ENCODE results near the gene TRIO. TPM values are rescaled to one million over a fixed set of nuclear protein-coding genes. Genes with fewer than 3 reads are reported as not detected.

Gene TRIO
- total RNA-seq, 2 experiments from 2014 or later = 3.7 to 4.2 TPM

DNA sequence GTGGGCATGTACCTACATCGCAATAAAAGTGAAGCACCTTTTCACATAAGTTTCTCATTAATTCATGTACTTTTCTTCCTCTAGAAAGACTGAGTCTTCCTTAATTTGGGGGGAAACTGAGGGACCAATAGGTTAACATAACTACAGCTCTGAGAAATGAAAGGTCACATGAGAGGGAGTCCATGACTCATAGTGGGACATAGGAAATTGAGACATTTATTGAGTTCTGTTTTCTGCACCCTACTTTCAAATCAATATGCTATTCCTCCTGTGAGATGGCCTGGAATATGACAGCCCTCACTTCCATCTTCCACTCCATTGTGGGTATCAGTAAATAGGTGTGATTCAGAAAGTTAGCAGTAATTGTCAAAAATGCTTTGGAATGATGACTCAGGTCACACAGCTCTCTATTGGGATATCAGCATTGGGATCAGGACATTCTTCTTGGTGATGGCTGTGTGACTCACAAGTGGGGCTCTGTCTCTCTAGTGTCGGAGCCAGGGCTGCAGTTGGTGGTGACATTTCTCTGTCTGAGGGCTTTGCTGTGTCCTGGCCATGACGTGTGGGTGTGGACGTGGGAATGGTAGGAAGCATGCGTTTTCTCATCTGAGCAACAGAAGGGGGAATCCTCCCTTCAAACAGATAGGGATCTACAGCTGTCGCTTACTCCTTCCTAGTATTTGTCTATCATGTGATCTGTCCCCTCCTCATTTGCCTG, 125.0 kb downstream of the TRIO start:
- Mint-ChIP-seq H3K9me3 (no peaks in the 10 kb centered on the region), H3K27ac (no peak overlapping the region), H3K4me3 (no peak overlapping the region), H3K4me1 (peaks cover 7% of the 10 kb centered on the region), H3K36me3 (ENCODE audit: low read depth) (no peaks in the 10 kb centered on the region), H3K27me3 (peaks cover 20% of the 10 kb centered on the region)
- CTCF ChIA-PET = interaction anchor here (1.0 kb wide), 1 partner anchor 9 kb away, joined by 3 read pairs; no protein-coding TSS in a partner anchor
- no peak for DNase-seq
- POLR2A ChIA-PET = no interaction called here

DNA sequence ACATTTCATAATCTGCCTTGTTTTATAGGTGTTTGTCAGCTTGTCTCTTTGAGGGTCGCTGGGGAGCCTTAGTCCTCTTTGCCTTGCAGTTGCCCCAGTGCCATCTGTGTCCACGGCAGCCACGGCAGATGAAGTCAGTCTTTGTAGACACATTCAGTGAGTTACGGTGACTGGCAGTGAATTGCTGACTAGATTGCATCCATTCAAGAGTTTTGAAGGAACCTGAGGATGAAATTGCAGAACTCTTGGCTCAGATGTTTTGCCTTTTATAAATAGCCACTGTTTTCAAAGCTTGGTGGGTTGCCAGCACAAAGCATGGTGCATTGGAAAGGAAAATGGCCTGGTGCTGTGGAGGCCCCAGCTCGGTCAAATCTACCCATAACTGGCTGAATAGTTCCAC, 125.6 kb downstream of the TRIO start:
- H3K36me3 Mint-ChIP-seq (ENCODE audit: low read depth) = no peaks in the 10 kb centered on the region
- H3K9me3 Mint-ChIP-seq = no peaks in the 10 kb centered on the region
- ChIA-PET CTCF (interaction anchor here (1.0 kb wide), 1 partner anchor 10 kb away, joined by 3 read pairs; no protein-coding TSS in a partner anchor), POLR2A (no interaction called here)
- H3K4me1 Mint-ChIP-seq = peaks cover 7% of the 10 kb centered on the region
- no peak overlapping the region for H3K4me3 Mint-ChIP-seq
- H3K27ac Mint-ChIP-seq = no peak overlapping the region
- peaks cover 15% of the 10 kb centered on the region for H3K27me3 Mint-ChIP-seq
- DNase-seq = no peak

DNA sequence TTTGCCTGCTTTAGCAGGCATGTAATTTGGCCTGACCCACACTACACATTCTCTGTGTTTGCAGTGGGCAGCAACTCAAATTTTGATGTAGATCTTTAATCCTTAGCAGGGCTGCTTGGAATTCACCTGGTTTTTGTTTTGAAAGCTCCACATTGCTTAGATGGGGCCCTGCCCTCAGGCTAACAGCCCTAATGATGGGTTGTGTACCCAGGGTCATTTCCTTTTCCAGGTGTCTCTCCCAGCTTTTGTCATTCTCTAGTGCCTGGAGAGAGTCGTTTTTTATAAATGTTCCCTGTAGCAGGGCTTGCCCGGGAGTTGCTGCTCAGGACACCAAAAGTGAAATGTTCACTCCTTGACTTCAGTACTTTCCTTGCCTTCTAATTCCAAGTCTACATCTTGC, 126.3 kb downstream of the TRIO start:
- ChIA-PET POLR2A (no interaction called here), CTCF (no interaction called here)
- Mint-ChIP-seq H3K36me3 (ENCODE audit: low read depth) (no peaks in the 10 kb centered on the region), H3K27me3 (peaks cover 15% of the 10 kb centered on the region), H3K4me3 (no peak overlapping the region), H3K27ac (no peak overlapping the region), H3K9me3 (no peaks in the 10 kb centered on the region), H3K4me1 (peaks cover 7% of the 10 kb centered on the region)
- DNase-seq = no peak

DNA sequence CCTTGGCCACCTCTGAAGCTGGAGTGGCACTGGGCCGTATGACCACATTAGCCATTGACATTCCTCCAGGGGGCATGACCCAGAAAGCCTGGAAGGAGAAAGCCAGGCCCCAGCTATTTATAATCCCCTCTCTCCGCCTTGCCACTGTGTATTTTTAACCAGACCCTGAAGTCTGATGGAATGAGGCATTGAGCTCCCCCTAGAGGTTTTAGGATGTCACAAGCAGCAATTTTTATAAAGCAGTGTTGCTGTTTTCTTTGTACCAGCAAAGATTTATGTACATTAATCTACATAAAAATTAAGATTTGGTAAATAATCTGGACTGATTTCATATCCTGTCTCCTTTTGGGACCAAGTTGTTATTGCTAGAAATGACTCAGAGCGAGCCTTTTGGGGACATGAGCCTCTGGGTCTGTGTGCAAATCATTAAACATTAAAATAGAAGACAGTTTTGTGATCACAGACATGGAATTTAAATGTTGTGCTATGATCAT, 127.1 kb downstream of the TRIO start:
- no peaks in the 10 kb centered on the region for H3K9me3 Mint-ChIP-seq
- CTCF ChIA-PET = interaction anchor here (0.9 to 1.2 kb wide), 3 partner anchors 10 to 162 kb away, joined by 3 read pairs; no protein-coding TSS in a partner anchor
- POLR2A ChIA-PET = no interaction called here
- H3K4me3 Mint-ChIP-seq = no peak overlapping the region
- peak; percentile 24 for DNase-seq
- H3K36me3 Mint-ChIP-seq (ENCODE audit: low read depth) = no peaks in the 10 kb centered on the region
- H3K27ac Mint-ChIP-seq = no peak overlapping the region
- H3K4me1 Mint-ChIP-seq = no peaks in the 10 kb centered on the region
- H3K27me3 Mint-ChIP-seq = peaks cover 10% of the 10 kb centered on the region

DNA sequence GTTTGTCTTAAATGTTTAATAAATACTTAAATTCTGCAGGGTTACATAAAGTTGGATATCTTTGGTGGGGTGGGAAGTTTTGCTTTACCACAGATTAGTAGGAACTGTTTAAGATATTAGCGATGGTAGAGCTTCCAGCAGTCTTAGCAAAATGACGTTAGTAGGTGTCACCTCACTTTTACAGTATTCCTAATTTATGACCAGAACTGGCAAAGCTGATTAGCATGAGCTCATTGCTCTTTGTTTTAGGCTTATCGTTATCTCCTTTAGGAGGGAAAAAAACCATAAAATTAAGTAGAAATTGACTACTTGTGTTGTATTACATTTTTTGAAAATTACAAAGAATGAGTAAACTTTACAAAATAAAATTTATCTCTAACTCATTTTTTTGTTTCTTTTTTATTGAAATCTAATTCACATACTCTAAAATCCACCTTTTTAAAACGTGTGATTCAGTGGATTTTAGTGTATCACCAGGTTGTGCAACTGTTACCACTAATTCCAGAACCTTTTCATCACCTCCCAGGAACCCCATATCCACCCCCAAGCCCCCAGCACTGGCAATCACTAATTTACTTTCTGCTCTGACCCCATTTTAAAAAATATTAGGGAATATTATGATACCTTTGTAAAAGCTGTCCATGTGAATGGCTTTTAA, 129.5 kb downstream of the TRIO start:
- Mint-ChIP-seq H3K4me1 (peaks cover 10% of the 10 kb centered on the region), H3K27ac (no peak overlapping the region), H3K9me3 (no peaks in the 10 kb centered on the region), H3K4me3 (no peak overlapping the region), H3K36me3 (ENCODE audit: low read depth) (no peaks in the 10 kb centered on the region), H3K27me3 (peaks cover 5% of the 10 kb centered on the region)
- POLR2A ChIA-PET = no interaction called here
- no peak for DNase-seq
- CTCF ChIA-PET = no interaction called here

DNA sequence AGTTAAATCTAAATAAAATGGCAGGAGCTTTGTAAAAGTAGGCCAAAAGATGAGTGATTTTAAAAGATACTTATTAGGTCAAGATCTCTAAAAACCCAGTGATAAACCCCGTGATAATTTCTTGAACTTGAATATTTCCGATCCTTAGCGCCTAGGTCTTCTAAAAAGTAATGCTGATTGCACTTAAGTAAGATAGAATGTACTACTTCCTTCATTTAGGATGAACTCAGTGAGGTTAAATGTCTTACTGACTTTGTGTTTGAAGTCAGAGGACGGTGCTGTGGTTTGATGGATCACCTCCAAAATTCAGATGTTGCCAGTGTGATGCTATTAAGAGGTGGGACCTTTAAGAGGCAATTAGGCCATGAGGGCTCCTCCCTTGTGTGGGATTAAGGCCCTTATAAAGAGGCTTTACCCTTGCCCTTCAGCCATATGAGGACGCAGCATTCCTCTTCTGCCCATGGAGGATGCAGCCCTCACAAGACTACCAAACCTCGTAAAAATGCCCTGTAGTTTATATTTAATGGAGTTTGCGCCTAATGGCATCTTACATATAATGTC, 130.1 kb downstream of the TRIO start:
- ChIA-PET CTCF (no interaction called here), POLR2A (no interaction called here)
- no peak for DNase-seq
- no peak overlapping the region for H3K27ac Mint-ChIP-seq
- no peak overlapping the region for H3K4me3 Mint-ChIP-seq
- no peaks in the 10 kb centered on the region for H3K36me3 Mint-ChIP-seq (ENCODE audit: low read depth)
- no peaks in the 10 kb centered on the region for H3K9me3 Mint-ChIP-seq
- H3K4me1 Mint-ChIP-seq = peaks cover 11% of the 10 kb centered on the region
- peaks cover 3% of the 10 kb centered on the region for H3K27me3 Mint-ChIP-seq

DNA sequence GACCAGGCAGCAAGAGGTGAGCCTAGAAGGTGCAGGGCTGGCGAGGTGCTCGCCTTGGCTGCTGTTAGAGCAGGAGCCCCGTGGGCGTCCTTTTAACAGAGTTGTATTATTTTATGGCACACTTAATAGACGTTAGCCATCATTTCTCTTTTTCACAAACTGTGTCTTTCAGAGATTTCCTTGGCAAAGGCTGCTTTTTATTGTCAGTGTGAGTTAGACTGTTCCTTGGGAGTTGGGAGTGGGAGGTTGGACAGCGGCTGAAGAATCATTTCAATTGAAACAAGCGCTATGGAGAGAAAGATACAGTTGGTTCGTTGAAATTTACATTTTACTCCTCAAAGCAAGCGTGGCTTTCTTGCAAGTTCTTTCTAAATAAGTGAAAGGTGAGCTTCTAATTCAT, 133.2 kb downstream of the TRIO start:
- ChIA-PET CTCF (no interaction called here), POLR2A (no interaction called here)
- no peak for DNase-seq
- Mint-ChIP-seq H3K27me3 (peaks cover 3% of the 10 kb centered on the region), H3K36me3 (ENCODE audit: low read depth) (no peaks in the 10 kb centered on the region), H3K27ac (no peak overlapping the region), H3K4me1 (peaks cover 11% of the 10 kb centered on the region), H3K9me3 (no peaks in the 10 kb centered on the region), H3K4me3 (no peak overlapping the region)

DNA sequence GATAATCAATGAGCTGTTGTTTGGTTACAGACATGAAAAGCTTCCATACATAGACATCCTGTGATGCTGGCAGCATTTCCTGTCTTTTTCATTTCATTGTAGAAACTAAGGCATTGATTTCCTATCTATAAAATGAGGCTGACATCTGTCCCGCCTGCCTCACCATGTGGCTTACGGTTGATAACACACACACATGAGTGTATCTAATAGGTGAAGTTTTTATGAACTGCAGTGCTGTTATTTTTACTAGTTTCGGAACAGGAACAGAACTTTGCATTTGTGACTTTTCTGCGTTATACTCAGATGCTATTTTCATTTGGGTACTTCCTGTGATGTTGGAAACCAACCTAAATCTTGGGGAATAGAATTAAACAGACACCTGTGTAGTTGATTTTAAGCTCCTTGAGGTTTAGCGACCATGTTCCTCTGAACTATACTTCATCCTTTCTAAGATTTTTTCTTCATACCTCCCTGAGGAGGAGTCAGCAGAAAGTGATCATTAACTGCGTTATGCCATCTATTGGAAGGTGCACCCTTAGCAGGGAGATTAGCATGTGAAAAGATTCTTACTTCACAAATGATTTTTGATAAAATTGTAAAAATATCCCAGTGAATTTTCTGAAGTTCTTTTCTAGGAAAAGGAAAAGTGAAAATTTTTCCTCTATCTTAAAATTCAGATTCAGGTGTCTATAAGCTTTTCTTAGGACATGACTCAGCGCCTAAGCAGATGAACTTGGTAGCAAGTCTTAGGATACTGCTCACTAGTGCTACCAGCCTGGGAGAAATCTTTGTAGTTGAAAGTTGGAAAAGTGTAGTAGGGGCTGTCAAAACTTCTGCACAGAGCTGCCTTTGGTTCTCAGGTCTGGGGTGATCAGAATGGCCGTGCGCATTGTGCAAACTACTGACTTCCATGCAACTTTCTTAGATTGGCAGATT, 134.5 kb downstream of the TRIO start:
- Mint-ChIP-seq H3K4me3 (no peak overlapping the region), H3K27me3 (peaks cover 3% of the 10 kb centered on the region), H3K4me1 (peaks cover 13% of the 10 kb centered on the region), H3K36me3 (ENCODE audit: low read depth) (no peaks in the 10 kb centered on the region), H3K27ac (no peak overlapping the region), H3K9me3 (no peaks in the 10 kb centered on the region)
- no peak for DNase-seq
- ChIA-PET CTCF (no interaction called here), POLR2A (no interaction called here)

DNA sequence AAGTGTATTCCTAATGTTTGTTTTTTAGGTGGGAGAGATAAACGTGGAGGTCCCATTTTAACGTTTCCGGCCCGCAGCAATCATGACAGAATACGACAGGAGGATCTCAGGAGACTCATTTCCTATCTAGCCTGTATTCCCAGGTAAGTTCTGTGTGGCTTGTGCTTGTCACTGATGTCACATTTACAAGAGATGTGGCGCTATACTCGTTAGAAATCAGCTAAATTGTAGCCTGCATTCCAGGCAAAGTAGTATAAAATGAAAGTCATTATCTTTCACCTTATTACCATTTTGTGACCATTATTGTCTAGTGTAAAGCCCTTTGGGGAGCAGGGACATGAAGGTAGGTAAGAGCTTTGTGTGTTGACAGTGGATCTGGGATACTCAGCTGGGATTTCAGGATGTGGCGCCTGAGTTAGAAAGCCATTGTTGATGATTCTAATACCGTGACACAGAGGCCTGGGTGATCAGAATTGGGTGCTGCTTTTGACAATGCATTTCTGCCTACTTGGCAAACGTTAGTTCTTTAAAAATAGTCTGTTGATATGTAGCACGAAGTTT, 137.2 kb downstream of the TRIO start:
- Mint-ChIP-seq H3K36me3 (ENCODE audit: low read depth) (no peaks in the 10 kb centered on the region), H3K4me1 (peaks cover 13% of the 10 kb centered on the region), H3K9me3 (no peaks in the 10 kb centered on the region), H3K27ac (no peak overlapping the region), H3K27me3 (peaks cover 3% of the 10 kb centered on the region), H3K4me3 (no peak overlapping the region)
- no peak for DNase-seq
- CTCF ChIA-PET = interaction anchor here (1.0 kb wide), 1 partner anchor 10 kb away, joined by 3 read pairs; no protein-coding TSS in a partner anchor
- POLR2A ChIA-PET = no interaction called here

DNA sequence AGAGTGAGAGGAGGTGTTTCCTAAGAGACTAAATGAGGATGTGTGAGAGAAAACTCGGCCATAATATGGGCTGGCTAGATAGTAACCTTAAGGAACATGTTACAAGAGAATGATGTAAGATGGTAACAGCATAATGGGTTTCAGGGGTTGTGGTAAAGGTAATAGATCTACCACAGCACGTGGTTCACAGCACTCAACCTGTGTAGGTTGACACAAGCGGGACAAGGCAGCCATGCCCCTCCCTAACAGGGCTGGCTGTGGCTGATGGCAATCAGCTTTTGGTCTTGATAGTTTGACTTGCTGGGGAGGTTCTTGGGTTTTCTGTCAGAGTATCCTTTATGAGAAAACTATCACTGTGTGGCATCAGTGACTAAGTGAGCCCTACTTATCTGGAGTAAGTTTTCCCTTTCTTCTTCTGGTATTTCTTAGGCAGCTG, 138.6 kb downstream of the TRIO start:
- Mint-ChIP-seq H3K4me3 (no peak overlapping the region), H3K27me3 (no peaks in the 10 kb centered on the region), H3K27ac (no peak overlapping the region), H3K4me1 (peaks cover 12% of the 10 kb centered on the region), H3K36me3 (ENCODE audit: low read depth) (no peaks in the 10 kb centered on the region), H3K9me3 (no peaks in the 10 kb centered on the region)
- no peak for DNase-seq
- ChIA-PET POLR2A (no interaction called here), CTCF (interaction anchor here (0.5 kb wide), 1 partner anchor 301 kb away, joined by 4 read pairs; no protein-coding TSS in a partner anchor)

DNA sequence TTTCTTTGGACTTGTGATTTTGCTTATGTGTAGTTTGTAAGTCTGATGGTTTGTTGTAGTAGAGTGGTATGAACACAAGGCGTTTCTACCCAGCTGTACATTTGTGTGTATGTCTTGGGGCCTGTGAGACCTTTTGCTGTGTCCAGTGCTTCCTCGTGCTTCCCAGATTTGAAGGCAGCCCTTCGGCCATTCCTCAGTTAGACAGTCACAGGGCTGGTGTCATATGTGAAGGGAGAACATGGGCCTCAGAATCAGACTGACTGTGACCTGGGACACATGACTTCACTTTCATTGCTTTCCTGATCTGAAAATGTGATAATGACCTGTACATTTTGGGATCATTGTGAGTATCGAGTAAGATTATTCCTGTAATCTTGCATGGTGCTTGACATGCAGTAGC, 140.0 kb downstream of the TRIO start:
- H3K27ac Mint-ChIP-seq = no peak overlapping the region
- DNase-seq = no peak
- H3K4me1 Mint-ChIP-seq = peaks cover 2% of the 10 kb centered on the region
- CTCF ChIA-PET = no interaction called here
- H3K9me3 Mint-ChIP-seq = no peaks in the 10 kb centered on the region
- no peaks in the 10 kb centered on the region for H3K36me3 Mint-ChIP-seq (ENCODE audit: low read depth)
- H3K27me3 Mint-ChIP-seq = no peaks in the 10 kb centered on the region
- H3K4me3 Mint-ChIP-seq = no peak overlapping the region
- POLR2A ChIA-PET = no interaction called here

DNA sequence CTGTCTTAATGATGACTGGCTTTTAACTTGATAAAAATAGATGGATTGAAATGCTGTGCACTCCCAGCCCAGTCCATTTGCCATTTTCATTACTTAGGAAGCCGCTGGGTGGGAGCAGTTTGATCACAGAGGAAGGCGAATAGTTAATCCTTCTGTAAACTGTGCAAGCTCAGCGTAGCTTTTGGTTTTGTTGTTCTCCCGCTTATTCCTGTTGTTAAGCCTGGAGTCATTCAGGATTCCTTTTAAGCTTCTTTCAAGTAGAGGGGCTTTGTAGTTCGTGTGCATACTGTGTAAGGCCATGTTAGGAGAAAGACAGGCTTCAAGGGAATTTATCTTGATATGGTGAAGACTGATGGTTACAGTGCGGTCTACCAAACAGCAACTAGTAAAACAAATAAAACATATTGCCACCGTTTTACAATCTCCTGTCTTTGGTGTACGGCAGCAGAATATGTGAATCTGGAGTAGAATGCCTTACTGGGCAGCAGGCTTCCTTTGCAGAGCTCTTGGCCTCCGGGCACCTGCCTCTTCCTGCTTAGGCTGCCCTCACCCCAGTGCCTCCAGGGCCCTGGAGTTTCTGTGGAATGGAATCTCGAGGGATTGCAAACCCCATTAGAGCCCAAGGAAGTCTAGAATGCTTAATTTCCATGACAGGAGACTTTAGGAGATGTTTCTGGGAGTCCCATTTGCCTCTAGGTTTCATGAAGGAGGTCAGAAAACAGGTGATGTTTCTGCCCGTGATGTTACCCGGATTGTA, 141.4 kb downstream of the TRIO start:
- Mint-ChIP-seq H3K4me1 (peaks cover 2% of the 10 kb centered on the region), H3K36me3 (ENCODE audit: low read depth) (no peaks in the 10 kb centered on the region), H3K27ac (no peak overlapping the region), H3K27me3 (no peaks in the 10 kb centered on the region), H3K9me3 (no peaks in the 10 kb centered on the region), H3K4me3 (no peak overlapping the region)
- ChIA-PET CTCF (no interaction called here), POLR2A (no interaction called here)
- no peak for DNase-seq
